Measurements from ENCODE around the gene OR1J2. TPM values are rescaled to one million over a fixed set of nuclear protein-coding genes. Genes with fewer than 3 reads are reported as not detected.
A peak's percentile ranks its signal among the peaks of the same experiment; 100 is the strongest.

OR1J2 gene
- total RNA-seq: not detected

DNA sequence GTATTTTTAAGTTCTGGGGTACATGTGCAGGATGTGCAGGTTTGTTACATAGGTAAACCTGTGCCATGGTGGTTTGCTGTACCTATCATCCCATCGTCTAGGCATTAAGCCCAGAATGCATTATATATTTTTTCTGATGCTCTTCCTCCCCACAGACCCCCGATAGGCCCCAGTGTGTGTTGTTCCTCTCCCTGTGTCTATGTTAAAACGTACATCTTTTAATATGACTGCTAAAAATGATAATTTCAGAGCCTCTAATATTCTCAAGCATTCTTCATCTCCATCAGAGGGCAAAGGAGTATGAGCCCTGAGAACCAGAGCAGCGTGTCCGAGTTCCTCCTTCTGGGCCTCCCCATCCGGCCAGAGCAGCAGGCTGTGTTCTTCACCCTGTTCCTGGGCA lies at the start of gene OR1J2:
Gene OR1J2 (plus strand): TSS at position 301 of the 400 bp plus-strand sequence. CDS start 0 bp downstream, at position 301.
- Histone ChIP-seq H3K9me3 (no peaks in the 10 kb centered on the region), H3K36me3 (no peaks in the 10 kb centered on the region), H3K27me3 (no peaks in the 10 kb centered on the region), H3K4me1 (no peaks in the 10 kb centered on the region), H3K27ac (no peak within 1 kb of the TSS), H3K4me3 (no peak within 1 kb of the TSS)
- no peak for DNase-seq (ENCODE audit: low spot score in 2 of 2)
- TF ChIP-seq POLR2A (IDR thresholded peaks at IDR 0.05): no peak
- TF ChIP-seq POLR2AphosphoS5 (IDR thresholded peaks at IDR 0.05): no peak
- TF ChIP-seq, protein P1, sequence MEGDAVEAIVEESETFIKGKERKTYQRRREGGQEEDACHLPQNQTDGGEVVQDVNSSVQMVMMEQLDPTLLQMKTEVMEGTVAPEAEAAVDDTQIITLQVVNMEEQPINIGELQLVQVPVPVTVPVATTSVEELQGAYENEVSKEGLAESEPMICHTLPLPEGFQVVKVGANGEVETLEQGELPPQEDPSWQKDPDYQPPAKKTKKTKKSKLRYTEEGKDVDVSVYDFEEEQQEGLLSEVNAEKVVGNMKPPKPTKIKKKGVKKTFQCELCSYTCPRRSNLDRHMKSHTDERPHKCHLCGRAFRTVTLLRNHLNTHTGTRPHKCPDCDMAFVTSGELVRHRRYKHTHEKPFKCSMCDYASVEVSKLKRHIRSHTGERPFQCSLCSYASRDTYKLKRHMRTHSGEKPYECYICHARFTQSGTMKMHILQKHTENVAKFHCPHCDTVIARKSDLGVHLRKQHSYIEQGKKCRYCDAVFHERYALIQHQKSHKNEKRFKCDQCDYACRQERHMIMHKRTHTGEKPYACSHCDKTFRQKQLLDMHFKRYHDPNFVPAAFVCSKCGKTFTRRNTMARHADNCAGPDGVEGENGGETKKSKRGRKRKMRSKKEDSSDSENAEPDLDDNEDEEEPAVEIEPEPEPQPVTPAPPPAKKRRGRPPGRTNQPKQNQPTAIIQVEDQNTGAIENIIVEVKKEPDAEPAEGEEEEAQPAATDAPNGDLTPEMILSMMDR (IDR thresholded peaks at IDR 0.05): no peak
- no peak for TF ChIP-seq EP300 (IDR thresholded peaks at IDR 0.05)
- 81% methylated on average over 6 of the region's 6 CpGs for WGBS

DNA sequence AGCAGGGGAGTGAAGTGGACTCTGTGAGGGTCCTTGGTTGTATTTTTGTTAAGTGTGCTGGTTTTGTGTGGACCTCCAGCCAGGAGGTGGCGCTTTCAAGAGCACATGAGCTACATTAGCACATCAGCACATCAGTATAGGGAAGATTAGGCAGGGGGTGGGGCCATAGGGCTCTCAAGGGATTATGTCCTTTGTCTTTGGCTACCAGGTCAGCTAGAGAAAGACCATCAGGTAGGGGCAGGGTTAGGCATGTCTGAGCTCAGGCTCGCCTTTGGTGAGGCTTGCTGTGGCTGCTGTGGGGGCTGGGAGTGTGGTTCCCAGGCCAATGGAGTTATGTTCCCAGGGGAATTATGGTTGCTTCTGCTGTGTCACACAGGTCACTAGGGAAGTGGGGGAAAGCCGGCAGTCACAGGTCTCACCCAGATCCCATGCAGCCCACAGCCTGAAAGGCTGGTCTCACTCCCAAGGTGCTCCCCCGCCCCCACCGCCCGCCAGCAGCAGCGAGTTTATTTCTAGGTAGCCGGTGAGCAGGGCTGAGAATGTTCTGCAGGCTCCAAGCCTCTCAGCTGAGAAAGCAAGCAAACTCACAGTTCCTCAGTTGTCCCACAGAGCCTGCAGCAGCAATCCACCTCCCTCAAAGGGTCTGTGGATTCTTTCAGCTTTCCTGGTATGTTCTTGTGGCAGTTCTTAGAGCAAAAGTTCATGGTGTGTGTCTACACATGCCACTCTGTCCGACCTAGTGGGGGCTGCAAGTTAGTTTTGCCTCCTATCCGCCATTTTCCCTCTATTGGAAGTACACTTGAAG lies 46.6 kb upstream of the OR1J2 start:
- Histone ChIP-seq H3K4me3 (peak overlapping the region; percentile 45), H3K27ac (no peak overlapping the region), H3K4me1 (peaks cover 17% of the 10 kb centered on the region), H3K27me3 (peaks cover 9% of the 10 kb centered on the region), H3K36me3 (no peaks in the 10 kb centered on the region), H3K9me3 (no peaks in the 10 kb centered on the region)
- TF ChIP-seq, protein P1 (IDR thresholded peaks at IDR 0.05): no peak
- TF ChIP-seq EP300 (IDR thresholded peaks at IDR 0.05) (no peak), POLR2AphosphoS5 (IDR thresholded peaks at IDR 0.05) (no peak), POLR2A (IDR thresholded peaks at IDR 0.05) (no peak)
- DNase-seq (ENCODE audit: low spot score in 2 of 2): no peak
- WGBS: 79% methylated on average over 9 of the region's 10 CpGs

DNA sequence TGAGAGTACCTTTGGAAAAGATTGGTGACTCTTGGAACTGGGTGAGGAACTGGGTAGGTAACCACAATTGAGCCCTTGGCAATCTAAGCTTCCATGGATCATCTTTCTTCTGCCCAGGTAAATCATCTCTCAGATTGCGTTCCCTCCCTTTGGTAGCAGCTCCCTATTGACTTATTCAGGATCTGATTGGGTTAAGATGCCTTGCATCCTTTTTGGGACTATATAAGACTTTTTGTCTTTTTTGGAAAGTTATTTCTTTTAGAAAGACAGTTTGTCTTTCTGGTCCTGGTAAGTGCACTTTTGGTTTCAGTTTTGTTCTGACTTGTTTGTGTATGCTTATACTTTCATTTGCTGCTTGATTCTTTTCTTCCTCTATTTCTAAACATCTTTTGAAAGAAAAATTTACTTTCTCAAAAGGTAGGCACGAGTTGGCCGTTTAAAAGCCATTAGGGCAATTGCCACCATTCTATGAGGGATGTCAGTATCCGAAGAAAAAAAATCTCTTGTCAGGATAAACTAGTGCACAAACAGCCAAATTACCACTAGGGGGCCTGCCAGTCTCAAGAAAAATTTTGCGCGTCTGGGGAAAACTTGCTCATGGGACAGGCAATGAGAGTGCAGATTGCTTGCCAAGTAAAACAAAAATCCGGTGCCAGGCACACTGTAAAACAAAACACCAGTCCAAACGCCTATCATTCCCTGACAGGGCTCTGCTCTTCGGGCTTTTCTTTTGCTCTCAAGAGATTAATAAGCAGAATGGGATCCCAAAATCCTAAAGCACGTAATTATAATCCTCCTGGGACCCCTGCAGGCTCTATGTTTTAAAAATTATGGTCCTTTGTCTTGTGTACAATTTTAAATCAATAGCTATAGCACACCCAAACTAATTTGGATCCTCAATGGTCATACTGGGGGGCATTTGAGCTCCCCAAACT lies 45.7 kb upstream of the OR1J2 start:
- H3K4me1 ChIP-seq: peaks cover 17% of the 10 kb centered on the region
- peak; percentile 81 to 82 for DNase-seq (ENCODE audit: low spot score in 2 of 2)
- H3K27me3 ChIP-seq: peaks cover 3% of the 10 kb centered on the region
- no peaks in the 10 kb centered on the region for H3K36me3 ChIP-seq
- no peaks in the 10 kb centered on the region for H3K9me3 ChIP-seq
- WGBS: 7% methylated on average over 10 of the region's 10 CpGs
- peak overlapping the region; percentile 45 for H3K4me3 ChIP-seq
- no peak for TF ChIP-seq POLR2AphosphoS5 (IDR thresholded peaks at IDR 0.05)
- TF ChIP-seq, protein P1 (IDR thresholded peaks at IDR 0.05): peak; percentile 64 to 74
- no peak overlapping the region for H3K27ac ChIP-seq

- no peak for TF ChIP-seq POLR2A (IDR thresholded peaks at IDR 0.05)
- TF ChIP-seq POLR2AphosphoS5 (IDR thresholded peaks at IDR 0.05): no peak
- TF ChIP-seq, protein P1 (IDR thresholded peaks at IDR 0.05): no peak
- TF ChIP-seq EP300 (IDR thresholded peaks at IDR 0.05): no peak
- no peak for DNase-seq (ENCODE audit: low spot score in 2 of 2)
- peaks cover 17% of the 10 kb centered on the region for H3K4me1 ChIP-seq
- no peaks in the 10 kb centered on the region for H3K27me3 ChIP-seq
- no peaks in the 10 kb centered on the region for H3K36me3 ChIP-seq
- no peaks in the 10 kb centered on the region for H3K9me3 ChIP-seq
- 78% methylated on average over 3 of the region's 3 CpGs for WGBS
- H3K27ac ChIP-seq: no peak overlapping the region
- H3K4me3 ChIP-seq: no peak overlapping the region
Observed at GRCh38 chr9:122466456-122466855, 44.1 kb upstream of the OR1J2 start.

- DNase-seq (ENCODE audit: low spot score in 2 of 2): no peak
- TF ChIP-seq, protein P1 (IDR thresholded peaks at IDR 0.05): no peak
- H3K27me3 ChIP-seq: no peaks in the 10 kb centered on the region
- WGBS: 53% methylated on average over 4 of the region's 4 CpGs
- peaks cover 17% of the 10 kb centered on the region for H3K4me1 ChIP-seq
- H3K9me3 ChIP-seq: no peaks in the 10 kb centered on the region
- no peak overlapping the region for H3K27ac ChIP-seq
- H3K36me3 ChIP-seq: no peaks in the 10 kb centered on the region
- H3K4me3 ChIP-seq: no peak overlapping the region
Observed at GRCh38 chr9:122468735-122469134, 41.9 kb upstream of the OR1J2 start.

Data from suprapubic skin (tissue), 4 donors.